ENCODE results near the gene SRMS.
"Not testable (repeated sequence)": the region's sequence is repeated elsewhere in the genome, so short reads cannot be mapped to it uniquely, and the experiment has no call there.

SRMS gene

DNA sequence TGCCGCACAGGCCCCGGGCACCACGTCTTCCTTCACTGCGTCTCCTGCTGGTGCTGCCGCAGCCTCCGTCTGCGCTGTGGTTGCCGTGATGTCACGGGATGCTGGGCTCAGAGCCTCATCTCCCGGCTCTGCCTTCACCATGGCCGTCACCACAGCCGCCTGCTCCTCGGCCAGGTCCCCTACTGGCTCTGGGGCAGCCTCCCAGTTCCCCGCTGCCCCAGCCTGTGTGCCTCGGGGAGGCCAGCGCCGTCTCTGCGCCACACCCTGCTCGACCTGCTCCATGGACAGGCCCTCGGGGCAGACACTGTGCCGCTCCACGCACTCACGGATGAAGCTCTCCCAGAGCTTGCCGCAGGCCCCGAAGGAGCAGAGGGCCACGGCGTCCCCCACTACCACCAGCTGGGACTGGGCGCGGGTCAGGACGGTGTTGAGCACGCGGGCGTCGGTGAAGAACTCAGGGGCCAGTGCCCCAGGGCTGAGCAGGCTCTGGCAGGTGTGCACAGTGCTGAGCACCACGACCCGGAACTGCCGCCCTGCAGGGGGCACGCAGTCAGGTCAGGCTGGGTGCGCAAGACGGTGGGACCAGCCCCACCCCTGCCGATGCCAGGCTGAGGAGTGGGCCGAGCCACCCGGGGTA is 18.3 kb upstream of the SRMS start:
- DNase-seq (ENCODE audit: low read depth, low spot score) = no peak

- DNase-seq (ENCODE audit: low read depth, low spot score) = no peak
These were observed 17.6 kb upstream of the SRMS start for GRCh38 chr20:63565021-63565698.

DNA sequence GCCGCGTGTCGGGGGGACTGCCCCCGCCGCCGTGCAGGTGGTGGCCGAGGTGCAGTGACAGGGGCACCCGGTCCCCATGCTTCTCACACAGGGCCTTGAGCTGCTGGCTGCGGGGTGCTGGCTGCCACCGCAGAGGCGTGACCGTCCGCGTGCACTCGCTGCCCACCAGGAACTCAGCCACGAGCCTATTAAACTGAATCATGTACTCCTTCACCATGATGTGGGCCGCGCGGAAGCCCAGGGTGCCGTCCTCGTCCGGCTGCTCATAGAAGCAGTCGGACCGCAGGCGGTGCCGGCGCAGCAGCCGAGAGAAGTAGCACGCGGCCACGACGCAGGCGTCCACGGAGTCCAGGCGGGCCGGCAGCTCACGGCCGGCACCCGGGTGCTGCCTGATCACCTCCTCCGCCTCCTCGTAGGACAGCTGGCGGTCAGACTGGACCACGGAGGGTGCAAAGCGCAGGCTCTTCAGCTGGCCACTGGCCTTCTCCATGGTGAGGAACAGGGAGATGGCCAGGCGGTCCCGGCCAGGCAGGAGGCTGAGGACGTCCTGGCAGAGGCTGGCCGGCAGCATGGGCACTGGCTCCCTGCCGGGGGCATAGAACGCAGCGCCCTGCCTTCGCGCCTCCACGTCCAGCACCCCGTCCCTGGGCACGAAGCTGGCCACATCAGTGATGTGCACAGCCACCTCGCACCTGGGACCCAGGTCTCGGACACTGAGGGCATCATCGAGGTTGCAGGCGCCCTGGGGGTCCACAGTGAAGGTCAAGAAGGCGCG is 16.7 kb upstream of the SRMS start:
- DNase-seq (ENCODE audit: low read depth, low spot score) = no peak

- no peak for DNase-seq (ENCODE audit: low read depth, low spot score)
These were observed 15.8 kb upstream of the SRMS start for GRCh38 chr20:63563225-63563935.

- DNase-seq (ENCODE audit: low read depth, low spot score) = no peak
These were observed 15.1 kb upstream of the SRMS start for GRCh38 chr20:63562461-63563224.

DNA sequence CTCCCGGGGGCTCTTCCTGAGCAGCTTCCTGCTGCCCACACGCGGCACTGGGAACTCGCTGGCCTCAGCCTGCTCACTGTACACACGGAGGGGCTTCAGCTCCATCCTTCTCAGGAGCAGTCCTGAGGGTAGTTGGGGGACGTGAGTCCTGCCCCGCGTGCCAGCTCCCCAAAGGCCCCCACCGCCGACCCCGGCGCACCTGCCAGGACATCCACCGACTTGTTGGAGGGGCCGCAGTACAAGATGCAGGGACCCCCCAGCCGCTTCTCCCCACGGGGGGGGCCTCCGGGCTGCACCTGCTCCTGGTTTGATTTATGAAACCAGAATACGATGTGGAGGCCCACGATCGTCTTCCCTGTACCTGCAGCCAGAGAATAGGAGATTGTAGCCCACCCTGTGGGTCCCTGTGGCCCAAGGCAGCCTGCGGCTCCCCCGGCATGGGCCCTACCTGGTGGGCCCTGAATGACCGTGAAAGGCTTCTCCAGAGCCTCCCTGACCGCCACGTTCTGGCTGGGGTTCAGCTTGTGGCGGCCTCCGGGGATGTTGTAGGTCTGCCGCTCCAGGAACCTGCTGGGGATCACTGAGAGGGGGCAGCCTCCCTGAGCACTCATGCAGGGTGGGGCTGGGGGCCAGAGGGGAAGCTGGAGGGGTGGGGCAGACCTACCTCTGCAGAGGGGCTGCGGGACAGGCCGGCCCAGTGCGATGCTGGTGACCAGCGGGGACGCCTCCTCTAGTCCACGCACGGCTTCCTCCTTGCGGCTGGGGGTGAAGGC is 14.3 kb upstream of the SRMS start:
- no peak for DNase-seq (ENCODE audit: low read depth, low spot score)

GRCh38 chr20:63560856-63561609 is 13.5 kb upstream of the SRMS start:
- no peak for DNase-seq (ENCODE audit: low read depth, low spot score)

DNA sequence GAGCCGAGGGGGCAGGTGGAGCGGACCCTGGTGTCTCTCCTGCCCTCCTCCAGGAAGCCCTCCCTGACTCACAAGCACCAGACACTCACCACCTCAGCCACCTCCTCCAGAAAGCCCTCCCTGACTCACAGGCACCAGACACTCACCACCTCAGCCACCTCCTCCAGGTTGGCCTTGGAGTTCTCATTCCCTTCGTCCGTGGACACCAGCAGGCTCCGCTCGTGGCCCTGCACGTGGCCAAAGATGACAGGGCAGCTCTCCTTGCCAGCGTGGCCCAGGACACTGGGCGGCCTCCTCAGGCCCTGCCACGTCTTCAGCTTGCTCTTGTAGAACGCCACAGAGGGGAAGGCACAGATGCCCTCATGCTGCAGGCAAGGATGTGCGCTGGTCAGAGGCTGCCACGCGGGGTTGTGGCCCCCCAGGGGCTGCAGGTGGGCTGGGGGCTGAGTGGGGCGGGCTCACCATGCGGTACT is 12.8 kb upstream of the SRMS start:
- DNase-seq (ENCODE audit: low read depth, low spot score) = no peak

DNA sequence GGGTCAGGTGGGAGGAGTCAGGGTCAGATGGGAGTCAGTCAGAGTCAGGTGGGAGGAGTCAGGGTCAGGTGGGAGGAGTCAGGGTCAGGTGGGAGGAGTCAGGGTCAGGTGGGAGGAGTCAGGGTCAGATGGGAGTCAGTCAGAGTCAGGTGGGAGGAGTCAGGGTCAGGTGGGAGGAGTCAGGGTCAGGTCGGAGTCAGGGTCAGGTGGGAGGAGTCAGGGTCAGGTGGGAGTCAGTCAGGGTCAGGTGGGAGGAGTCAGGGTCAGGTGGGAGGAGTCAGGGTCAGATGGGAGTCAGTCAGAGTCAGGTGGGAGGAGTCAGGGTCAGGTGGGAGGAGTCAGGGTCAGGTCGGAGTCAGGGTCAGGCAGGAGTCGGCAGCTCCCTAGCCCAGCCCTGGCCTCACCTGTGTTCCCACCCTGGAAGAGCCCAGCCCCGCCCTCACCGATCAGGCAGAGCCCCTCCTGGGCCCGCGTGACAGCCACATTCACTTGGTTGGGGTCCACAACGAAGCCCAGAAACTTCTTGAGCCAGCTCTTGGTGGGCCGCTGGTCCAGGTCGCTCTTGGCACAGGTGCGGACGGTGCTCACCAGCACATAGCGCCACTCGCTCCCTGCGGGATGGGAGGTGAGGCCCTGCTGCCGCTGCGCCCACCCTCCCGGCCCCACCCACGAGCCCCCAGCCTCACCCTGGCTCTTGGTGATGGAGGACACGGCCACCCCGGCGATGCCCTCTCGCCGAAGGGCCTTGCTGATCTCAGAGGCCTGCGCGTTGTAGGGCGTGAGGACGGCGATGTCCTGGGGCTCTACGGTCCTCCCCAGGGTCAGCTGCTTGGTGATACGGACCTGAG is 12.2 kb upstream of the SRMS start:
- not testable (repeated sequence) for DNase-seq (ENCODE audit: low read depth, low spot score)

- no peak for DNase-seq (ENCODE audit: low read depth, low spot score)
These were observed 11.4 kb upstream of the SRMS start for GRCh38 chr20:63558804-63559484.

- DNase-seq (ENCODE audit: low read depth, low spot score) = no peak
These were observed 9.9 kb upstream of the SRMS start for GRCh38 chr20:63557481-63557891.

DNA sequence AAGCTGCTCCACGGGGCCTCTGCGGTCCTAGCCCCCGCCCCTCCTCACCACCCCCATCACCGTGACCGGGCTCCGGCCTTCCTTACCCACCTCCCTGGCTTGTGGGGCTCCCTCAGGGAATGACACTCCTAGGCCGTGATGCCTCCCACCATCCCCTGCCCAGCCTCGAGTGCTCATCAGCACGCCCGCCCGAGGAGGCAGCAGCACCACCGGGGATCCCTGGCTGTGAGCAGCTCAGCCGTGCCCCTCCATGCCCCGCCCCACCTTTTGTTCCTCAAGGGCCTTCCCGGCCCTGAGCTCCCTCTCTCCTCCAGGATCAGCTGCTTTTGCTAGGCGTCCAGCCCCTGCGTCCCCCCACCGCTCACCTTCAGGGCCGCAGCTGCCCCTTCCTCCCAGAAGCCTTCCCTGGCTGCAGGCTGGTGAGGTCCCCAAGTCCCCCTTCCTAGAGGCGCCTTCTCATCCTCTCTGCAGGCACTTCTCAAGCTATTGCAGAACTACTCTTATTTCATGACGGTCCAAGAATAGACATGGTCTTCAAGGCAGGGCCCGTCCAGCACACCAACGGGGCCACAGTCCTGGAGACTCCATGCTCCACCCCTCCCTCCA is 9.4 kb upstream of the SRMS start:
- DNase-seq (ENCODE audit: low read depth, low spot score) = no peak

DNA sequence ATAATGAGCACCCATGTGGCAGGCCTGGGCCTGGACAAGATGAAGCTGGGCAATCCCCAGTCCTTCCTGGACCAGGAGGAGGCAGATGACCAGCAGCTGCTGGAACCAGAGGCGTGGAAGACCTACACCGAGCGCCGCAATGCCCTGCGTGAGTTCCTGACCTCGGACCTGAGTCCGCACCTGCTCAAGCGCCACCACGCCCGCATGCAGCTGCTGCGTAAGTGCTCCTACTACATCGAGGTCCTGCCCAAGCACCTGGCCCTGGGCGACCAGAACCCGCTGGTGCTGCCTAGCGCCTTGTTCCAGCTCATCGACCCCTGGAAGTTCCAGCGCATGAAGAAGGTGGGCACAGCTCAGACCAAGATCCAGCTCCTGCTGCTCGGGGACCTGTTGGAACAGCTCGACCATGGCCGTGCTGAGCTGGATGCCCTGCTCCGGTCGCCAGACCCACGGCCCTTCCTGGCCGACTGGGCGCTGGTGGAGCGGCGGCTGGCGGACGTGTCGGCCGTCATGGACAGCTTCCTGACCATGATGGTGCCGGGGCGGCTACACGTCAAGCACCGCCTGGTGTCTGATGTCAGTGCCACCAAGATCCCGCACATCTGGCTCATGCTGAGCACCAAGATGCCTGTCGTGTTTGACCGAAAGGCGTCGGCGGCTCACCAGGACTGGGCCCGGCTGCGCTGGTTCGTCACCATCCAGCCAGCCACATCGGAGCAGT is 8.3 kb upstream of the SRMS start:
- no peak for DNase-seq (ENCODE audit: low read depth, low spot score)

DNA sequence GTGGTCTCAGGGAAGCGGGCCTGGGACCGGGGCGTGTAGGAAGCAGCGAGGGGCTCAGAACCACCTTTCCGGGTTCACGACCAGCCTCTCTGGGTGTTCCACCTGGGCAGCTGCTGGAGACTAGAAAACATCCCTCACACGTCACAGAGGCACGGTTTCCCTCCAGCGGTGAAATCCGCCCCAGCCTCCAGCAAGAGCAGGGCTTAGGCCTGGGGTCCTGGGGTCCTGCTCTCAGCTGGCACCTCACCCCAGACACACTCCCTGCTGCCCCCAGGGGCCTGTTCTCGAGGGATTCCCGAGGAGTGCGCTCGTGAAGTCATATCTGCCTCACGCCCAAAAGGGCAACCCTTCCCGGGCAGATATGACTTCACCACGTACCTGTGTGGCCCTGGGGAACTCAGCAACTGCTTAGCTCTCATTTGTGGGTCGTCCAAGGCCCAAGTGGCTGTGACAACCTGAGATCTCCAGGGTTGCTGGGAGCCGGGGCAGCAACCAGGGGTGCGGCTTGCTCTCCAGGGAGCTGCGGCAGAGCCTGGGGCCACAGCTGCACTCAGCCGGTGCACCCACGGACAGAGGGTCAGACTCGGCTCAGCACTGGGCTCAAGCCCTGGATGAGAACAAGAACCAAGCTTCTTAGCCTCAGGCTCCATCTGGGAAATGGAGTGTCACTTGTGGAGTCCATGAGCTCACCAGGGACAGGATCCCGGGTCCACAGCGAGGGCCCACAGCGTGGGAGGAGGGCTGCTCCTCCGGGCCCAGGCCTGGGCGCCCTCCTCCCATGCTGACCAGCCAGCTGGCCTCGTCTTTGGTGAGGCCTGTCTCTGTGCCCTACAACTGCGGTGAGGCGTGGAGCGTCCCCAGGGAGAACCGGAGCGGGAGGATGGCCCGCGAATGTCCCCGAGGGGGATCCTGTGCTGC is 7.1 kb upstream of the SRMS start:
- DNase-seq (ENCODE audit: low read depth, low spot score) = no peak

GRCh38 chr20:63553933-63554290 is 6.4 kb upstream of the SRMS start, which contains the start of gene FNDC11:
FNDC11 (plus strand) TSS chr20:63554159; CDS start chr20:63555664, 1,505 bp downstream.
- DNase-seq (ENCODE audit: low read depth, low spot score) = no peak
